ENCODE measurements around the gene IGF2.

DNA sequence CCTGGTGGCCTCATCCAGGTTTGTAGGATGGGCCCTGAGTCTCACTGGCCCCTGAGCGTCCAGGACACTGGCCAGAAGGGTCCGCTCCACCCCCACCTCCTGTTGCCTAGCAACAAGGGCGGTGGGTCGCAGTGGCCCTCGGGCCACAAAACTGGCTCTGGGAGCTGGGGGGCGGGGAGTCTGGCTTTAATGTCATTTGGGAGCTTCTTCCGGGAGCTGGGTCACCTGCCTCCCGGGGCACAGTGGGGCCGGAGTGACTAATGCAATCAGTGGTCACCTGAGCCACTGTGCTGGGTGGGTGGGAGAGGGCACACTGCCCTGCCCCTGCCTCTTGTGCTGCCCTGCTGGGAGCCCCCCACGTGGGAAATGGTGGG lies 29.8 kb upstream of the IGF2 start:
- TF ChIP-seq, protein P1, sequence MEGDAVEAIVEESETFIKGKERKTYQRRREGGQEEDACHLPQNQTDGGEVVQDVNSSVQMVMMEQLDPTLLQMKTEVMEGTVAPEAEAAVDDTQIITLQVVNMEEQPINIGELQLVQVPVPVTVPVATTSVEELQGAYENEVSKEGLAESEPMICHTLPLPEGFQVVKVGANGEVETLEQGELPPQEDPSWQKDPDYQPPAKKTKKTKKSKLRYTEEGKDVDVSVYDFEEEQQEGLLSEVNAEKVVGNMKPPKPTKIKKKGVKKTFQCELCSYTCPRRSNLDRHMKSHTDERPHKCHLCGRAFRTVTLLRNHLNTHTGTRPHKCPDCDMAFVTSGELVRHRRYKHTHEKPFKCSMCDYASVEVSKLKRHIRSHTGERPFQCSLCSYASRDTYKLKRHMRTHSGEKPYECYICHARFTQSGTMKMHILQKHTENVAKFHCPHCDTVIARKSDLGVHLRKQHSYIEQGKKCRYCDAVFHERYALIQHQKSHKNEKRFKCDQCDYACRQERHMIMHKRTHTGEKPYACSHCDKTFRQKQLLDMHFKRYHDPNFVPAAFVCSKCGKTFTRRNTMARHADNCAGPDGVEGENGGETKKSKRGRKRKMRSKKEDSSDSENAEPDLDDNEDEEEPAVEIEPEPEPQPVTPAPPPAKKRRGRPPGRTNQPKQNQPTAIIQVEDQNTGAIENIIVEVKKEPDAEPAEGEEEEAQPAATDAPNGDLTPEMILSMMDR (conservative IDR thresholded peaks at IDR 0.05; ENCODE audit: low read depth, low read length) = no peak
- no peak for TF ChIP-seq EZH2 (IDR thresholded peaks at IDR 0.05; ENCODE audit: low read length, unreplicated experiment)

All from PC-3 (cell line).